Measurements from ENCODE around the gene CD276.

GRCh38 chr15:73697033-73697467 lies 12.9 kb downstream of the CD276 start:
- TF ChIP-seq CTCF (IDR thresholded peaks at IDR 0.05): no peak
- TF ChIP-seq ZFX (IDR thresholded peaks at IDR 0.05; ENCODE audit: borderline replicate concordance): no peak
